GM18526 (cell line): ENCODE measurements around the gene WEE2.

Experiments
- POLR2A ChIP-seq: IDR thresholded peaks from 3 replicates; pipeline ENCODE4 v1.6.1; 2011; ENCODE audit not compliant: insufficient read length; ENCODE audit errors: extremely low read depth

WEE2 gene

GRCh38 chr7:141708351-141708750, at the start of gene WEE2:
Gene WEE2, plus strand, starts transcription at chr7:141708353. Its CDS starts 406 bp downstream, at chr7:141708759.
- TF ChIP-seq POLR2A, result no peak

GRCh38 chr7:141659501-141659900, 48.7 kb upstream of the WEE2 start:
- no peak for TF ChIP-seq POLR2A

- TF ChIP-seq POLR2A, result no peak
These were observed 47.9 kb upstream of the WEE2 start for GRCh38 chr7:141660259-141660658.

GRCh38 chr7:141663081-141663849, 44.9 kb upstream of the WEE2 start:
- TF ChIP-seq POLR2A, result no peak

- TF ChIP-seq POLR2A, result no peak
These were observed 43.7 kb upstream of the WEE2 start for GRCh38 chr7:141664450-141664849.

GRCh38 chr7:141665208-141666035, 42.7 kb upstream of the WEE2 start:
- TF ChIP-seq POLR2A, result no peak

- TF ChIP-seq POLR2A, result no peak
These were observed 42.1 kb upstream of the WEE2 start for GRCh38 chr7:141666071-141666470.

GRCh38 chr7:141668853-141669252, 39.3 kb upstream of the WEE2 start:
- no peak for TF ChIP-seq POLR2A

- TF ChIP-seq POLR2A, result no peak
These were observed 36.3 kb upstream of the WEE2 start for GRCh38 chr7:141671705-141672496.

GRCh38 chr7:141673346-141673745, 34.8 kb upstream of the WEE2 start:
- TF ChIP-seq POLR2A, result no peak

GRCh38 chr7:141674171-141674671, 33.9 kb upstream of the WEE2 start:
- TF ChIP-seq POLR2A, result no peak

- no peak for TF ChIP-seq POLR2A
These were observed 33.5 kb upstream of the WEE2 start for GRCh38 chr7:141674702-141675101.

- TF ChIP-seq POLR2A, result no peak
These were observed 32.5 kb upstream of the WEE2 start for GRCh38 chr7:141675436-141676215.

- no peak for TF ChIP-seq POLR2A
These were observed 31.5 kb upstream of the WEE2 start for GRCh38 chr7:141676618-141677017.

- TF ChIP-seq POLR2A, result no peak
These were observed 29.1 kb upstream of the WEE2 start for GRCh38 chr7:141679014-141679413.
